CD4-positive, alpha-beta T cell treated with Interleukin-12 subunit alpha and Interleukin-12 subunit beta, for 1 hour (primary cell): ENCODE data around the gene ADD3.
"Not testable (repeated sequence)": the region's sequence is repeated elsewhere in the genome, so short reads cannot be mapped to it uniquely, and the experiment has no call there.

Experiments
- DNase-seq: peaks from one replicate; pipeline ENCODE4 v3.0.0-alpha.2; 2020

Gene ADD3

DNA sequence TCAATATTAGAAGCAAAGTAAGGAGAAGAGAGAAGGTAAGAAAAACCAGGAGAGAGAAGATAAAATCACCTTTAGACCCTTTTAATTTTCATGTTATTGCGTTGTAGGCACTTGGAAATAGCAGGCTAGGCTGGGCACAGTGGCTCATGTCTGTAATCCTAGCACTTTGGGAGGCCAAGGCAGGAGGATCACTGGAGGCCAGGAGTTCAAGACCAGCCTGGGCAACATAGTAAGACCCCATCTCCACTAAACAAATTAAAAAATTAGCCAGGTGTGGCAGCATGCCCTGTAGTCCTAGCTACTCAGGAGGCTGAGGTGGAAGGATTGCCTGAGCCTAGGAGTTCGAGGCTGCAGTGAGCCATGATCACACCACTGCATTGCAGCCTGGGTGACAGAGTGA is 106.9 kb downstream of the ADD3 start:
- not testable (repeated sequence) for DNase-seq

DNA sequence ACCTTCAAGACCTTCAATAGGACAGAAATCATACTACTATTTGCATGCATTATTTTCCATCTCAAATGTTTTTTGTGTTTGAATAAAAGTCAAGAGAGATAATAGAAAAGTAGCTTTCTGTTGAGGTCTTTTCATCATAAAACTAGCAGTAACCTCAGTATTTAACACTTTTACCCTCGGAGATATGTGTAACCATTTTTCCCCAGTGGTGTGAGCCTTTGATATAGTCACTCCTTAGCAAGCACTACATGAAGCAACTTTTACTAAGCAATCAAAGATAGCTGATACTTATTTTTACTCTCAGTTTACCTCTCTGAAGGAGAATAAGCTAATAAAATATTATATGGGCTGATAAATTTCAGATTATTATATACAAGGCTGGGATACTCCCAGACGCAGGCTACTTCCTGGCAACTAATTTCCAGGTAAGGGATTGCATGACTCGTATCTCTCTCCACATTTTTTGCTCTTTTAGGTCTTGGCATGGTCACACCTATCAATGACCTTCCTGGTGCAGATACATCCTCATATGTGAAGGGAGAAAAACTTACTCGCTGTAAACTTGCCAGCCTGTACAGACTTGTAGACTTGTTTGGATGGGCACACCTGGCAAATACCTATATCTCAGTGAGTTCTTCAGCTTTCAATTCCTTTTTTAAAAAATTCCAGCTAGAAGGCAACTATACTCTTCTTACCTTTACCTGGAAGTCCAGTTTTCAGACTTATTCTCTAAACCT is 108.2 kb downstream of the ADD3 start:
- no peak for DNase-seq

DNA sequence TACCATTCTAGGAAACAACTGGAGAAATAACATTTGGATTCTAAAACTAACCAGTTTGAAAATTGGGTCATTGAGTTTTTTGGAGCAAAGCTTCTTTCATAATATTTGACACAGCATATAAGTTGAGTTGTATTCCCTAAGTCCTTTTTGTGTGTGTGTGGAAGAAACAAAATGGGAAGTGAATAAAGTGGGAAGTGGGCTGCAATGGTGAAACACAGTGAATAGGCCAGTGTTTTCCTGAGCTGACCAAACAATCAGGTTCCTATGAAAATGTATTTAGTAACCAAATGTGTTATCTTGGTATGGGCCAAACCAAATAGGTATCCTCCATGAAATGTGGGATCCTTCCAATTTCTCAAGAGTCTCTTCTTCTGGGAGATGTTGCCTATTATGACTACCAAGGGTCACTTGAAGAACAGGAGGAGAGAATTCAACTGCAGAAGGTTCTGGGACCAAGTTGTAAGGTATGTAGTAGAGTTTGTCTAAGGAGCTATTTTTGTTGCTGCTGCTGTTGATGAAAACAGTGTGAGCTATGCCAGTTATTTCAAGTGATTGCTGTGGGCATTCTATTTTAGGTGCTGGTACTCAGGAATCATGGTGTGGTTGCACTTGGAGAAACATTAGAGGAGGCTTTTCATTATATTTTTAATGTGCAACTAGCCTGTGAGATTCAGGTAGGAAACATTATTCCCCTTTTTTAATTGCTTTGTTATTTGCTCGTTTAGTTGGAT is 111.3 kb downstream of the ADD3 start:
- no peak for DNase-seq

GRCh38 chr10:110123594-110123993 is 115.8 kb downstream of the ADD3 start:
- no peak for DNase-seq

DNA sequence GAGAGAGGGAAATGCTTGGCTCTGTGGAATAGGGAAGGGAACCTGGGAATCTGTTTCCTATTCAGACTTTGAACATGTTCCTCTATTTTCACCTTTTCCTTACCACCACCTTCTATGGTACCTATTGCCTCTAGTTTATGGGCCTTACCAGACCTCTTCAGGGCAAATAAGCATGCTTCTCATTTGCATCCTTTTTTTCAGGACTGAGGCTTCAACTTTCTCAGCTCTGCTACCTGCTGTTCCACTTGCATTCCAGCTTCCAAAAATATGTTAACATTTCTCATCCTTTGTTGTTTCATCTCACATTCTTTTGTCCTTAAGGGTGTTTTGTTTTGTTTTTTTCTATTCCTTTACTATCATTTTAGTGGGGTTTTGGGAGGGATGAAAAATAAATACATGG is 121.7 kb downstream of the ADD3 start:
- DNase-seq: no peak

DNA sequence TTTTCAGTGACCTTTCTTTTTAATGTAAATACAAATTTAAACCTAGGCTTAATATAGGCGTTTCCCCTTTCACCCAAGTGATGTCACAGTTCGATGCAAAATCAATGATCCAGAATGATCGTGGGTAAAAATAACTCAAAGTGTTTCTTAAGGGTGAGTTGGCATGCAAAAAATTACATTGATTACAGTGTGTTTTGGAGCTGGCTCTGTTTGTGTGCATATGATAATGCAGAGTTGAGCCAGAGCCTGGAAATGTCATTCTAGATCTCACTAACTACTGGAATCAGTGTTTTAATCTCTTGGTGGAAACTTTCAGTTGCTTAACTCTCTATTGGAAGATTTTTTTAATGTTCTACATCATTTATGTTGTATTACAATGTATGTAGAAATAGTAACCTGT is 127.1 kb downstream of the ADD3 start:
- DNase-seq: no peak

DNA sequence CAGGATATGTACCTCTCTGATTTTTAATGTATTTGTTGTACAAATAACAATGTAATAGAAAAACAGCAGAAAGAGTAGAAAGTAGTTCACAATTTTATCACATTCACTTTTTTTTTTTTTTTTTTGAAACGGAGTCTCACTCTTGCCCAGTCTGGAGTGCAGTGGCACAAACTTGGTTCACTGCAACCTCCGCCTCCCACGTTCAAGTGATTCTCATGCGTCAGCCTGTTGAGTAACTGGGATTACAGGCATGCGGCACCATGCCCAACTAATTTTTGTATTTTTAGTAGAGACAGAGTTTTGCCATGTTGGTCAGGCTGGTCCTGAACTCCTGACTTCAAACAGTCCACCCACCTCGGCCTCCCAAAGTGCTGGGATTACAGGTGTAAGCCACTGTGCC is 128.1 kb downstream of the ADD3 start:
- not testable (repeated sequence) for DNase-seq

DNA sequence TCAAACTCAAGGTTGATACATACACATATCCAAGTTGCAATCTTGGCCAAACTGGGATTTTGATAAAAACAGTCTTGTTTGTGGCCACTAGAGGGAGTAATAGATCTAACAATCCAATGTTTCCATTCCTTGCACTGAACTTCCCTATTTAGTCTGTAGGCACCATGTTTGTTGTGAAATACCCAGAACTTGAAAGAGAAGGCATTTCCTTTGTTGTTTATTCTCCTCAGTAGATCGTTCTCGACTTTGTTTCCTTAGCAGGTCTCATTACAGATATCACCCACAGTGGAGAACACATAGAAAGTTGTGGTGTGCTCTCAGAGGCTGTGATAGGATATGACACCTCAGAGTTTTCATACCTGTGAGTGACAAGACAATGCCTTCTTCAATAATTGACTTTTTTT is 129.4 kb downstream of the ADD3 start:
- DNase-seq: peak; percentile 70

- DNase-seq: peak; percentile 82
Measured at GRCh38 chr10:110138197-110138812, 130.5 kb downstream of the ADD3 start.

- no peak for DNase-seq
Measured at GRCh38 chr10:110141185-110141584, 133.4 kb downstream of the ADD3 start.

GRCh38 chr10:110141871-110142635 is 134.3 kb downstream of the ADD3 start:
- no peak for DNase-seq

GRCh38 chr10:110142965-110143364 is 135.2 kb downstream of the ADD3 start:
- DNase-seq: no peak

- no peak for DNase-seq
Measured at GRCh38 chr10:110144507-110144906, 136.7 kb downstream of the ADD3 start.

GRCh38 chr10:110147961-110148360 is 140.2 kb downstream of the ADD3 start:
- DNase-seq: no peak

- no peak for DNase-seq
Measured at GRCh38 chr10:110149259-110149658, 141.5 kb downstream of the ADD3 start.

DNA sequence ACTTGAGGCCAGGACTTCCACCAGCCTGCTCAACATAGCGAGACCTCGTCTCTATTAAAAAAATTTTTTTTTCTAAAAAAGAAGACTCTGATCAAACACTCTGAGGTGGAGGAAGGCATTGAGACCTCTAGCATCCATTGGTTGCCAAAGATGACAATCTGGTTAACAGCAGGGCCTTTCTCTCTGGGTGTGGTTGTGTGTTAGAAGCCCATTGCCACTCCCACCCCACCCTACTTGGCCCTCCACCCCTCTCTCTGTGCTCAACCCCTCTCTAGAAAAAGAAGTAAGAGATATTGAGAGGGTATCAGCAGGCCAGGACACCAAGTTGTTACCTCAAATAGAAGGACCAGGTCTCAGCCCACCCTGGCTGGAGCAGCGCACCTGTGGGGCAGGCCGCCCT is 142.3 kb downstream of the ADD3 start:
- no peak for DNase-seq

DNA sequence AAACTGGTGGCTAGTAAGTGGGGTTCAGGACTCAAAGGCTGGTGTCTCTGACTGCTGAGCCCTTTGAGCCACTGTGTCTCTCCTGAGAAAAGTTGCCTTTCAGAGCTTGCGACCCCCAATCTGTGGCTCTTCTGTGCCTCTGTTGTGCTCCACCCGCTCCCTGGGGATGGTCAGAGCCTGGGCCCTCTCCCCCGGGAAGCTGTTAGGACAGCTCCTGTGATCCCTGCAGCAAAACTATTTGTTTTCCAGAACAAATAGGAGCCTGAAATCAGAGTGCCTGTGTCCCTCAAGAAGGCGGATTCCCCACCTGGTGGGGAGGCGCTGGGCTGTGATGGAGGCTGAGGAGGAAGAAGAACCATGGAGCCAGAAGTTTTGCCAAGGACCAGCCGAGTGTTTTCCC is 143.2 kb downstream of the ADD3 start:
- DNase-seq: no peak

DNA sequence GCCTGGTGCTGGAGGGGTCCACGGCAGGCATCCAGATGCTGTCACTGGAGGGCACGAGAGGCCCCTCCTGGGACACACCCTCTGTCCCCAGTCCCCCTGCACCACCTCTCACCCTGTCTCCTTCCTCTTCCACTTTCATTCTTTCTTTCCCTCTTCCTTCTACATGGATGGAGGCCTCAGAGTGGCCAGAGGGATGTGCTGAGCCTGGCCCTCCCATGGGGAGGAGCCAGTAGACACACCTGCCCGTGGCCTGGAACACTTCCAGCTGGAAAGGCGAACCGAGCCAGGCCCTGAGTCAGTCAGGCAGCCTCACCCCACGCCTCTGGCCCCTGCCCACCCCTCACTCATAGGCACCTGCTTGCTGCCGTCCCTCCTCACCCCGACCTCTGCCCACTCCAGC is 143.7 kb downstream of the ADD3 start:
- no peak for DNase-seq

DNA sequence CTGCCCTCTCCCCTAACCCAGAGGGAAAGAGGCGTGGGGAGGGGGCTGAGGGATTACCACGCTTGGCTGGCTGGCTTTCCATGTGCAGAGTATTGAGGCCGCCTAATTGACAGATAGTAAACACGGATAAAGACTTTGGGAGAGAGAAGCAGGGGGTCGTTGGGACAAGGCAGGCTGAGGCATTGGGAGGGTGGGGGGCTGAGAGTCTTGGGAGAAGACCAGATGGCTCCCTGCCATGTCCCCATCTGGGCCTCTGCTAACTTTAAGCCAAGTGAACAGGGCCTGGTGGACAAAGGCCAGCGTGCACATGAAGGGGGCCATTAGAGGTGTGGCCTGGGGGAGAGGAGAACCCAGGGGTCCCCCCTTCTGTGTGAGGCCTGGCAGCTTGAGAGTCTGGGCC is 144.2 kb downstream of the ADD3 start:
- DNase-seq: no peak

GRCh38 chr10:110153396-110153795 is 145.6 kb downstream of the ADD3 start:
- no peak for DNase-seq

DNA sequence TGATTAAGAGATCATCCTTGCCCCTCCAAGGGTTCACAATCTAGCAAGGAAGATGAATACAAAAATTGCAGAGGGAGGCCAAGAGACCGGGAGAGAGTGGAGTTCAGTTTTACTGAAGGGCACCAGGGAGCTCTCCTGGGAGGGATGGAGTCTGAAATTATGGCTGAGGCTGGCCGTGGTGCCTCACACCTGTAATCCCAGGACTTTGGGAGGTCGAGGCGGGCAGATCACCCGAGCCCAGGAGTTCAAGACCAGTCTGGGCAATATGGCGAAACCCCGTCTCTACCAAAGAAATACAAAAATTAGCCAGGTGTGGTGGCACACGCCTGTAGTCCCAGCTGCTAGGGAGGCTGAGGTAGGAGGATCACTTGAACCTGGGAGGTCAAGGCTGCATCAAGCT is 148.3 kb downstream of the ADD3 start:
- no peak for DNase-seq

GRCh38 chr10:110158051-110159005 is 150.5 kb downstream of the ADD3 start:
- DNase-seq: no peak
